ENCODE measurements around the gene ABI1.

DNA sequence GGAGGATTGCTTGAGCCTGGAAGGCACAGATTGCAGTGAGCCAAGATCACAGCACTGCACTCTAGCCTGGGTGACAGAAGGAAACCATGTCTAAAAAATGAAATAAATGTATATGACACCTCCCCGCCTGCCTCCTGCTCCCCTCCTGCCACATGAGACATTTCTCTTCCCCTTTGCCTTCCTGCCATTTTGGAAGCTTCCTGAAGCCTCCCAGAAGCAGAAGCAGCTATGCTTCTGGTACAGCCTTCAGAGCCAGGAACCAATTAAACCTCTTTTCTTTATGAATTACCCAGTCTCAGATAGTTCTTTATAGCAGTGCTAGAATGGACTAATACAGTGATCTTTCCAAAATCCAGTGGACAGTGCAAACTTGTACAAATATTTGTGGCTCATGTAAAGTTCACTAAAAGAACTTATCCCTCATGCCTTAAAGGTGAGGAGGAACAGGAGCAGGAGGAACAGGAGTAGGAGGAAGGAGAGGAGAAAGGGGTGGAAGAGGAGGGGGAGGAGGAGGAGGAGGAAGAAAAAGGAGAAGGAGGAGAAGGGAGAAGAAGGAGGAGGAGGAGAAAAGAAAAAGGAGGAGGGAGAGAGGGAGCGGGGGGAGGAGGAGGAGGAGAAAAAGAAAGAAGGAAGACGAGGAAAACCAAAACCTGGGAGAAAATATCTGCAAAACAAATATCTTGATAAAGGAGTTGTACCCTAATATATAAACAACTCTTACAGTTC lies 2.8 kb upstream of the ABI1 start:
- TF ChIP-seq FOS (IDR thresholded peaks at IDR 0.05; ENCODE audit: low read depth, low read length) (no peak), NFE2L2 (IDR thresholded peaks at IDR 0.05; ENCODE audit: low read depth, low read length) (no peak), CHD1 (IDR thresholded peaks at IDR 0.05; ENCODE audit: low read depth, low read length) (no peak), MAZ (IDR thresholded peaks at IDR 0.05; ENCODE audit: borderline replicate concordance, low read depth, low read length) (no peak), SMC3 (IDR thresholded peaks at IDR 0.05; ENCODE audit: low read depth, low read length) (no peak), MAFK (IDR thresholded peaks at IDR 0.05; ENCODE audit: low read depth, low read length) (no peak), RAD21 (IDR thresholded peaks at IDR 0.05; ENCODE audit: low read length) (no peak), POLR2A (IDR thresholded peaks at IDR 0.05; ENCODE audit: low read depth, low read length) (no peak), MXI1 (IDR thresholded peaks at IDR 0.05; ENCODE audit: borderline replicate concordance, low read depth, low read length) (no peak), ELK1 (IDR thresholded peaks at IDR 0.05; ENCODE audit: borderline replicate concordance, low read depth, low read length) (no peak), CEBPB (IDR thresholded peaks at IDR 0.05; ENCODE audit: low read depth, low read length) (no peak)
- TF ChIP-seq, protein P1, sequence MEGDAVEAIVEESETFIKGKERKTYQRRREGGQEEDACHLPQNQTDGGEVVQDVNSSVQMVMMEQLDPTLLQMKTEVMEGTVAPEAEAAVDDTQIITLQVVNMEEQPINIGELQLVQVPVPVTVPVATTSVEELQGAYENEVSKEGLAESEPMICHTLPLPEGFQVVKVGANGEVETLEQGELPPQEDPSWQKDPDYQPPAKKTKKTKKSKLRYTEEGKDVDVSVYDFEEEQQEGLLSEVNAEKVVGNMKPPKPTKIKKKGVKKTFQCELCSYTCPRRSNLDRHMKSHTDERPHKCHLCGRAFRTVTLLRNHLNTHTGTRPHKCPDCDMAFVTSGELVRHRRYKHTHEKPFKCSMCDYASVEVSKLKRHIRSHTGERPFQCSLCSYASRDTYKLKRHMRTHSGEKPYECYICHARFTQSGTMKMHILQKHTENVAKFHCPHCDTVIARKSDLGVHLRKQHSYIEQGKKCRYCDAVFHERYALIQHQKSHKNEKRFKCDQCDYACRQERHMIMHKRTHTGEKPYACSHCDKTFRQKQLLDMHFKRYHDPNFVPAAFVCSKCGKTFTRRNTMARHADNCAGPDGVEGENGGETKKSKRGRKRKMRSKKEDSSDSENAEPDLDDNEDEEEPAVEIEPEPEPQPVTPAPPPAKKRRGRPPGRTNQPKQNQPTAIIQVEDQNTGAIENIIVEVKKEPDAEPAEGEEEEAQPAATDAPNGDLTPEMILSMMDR (conservative IDR thresholded peaks at IDR 0.05; ENCODE audit: low read depth, low read length) = no peak
